AG10803 (cell line): ENCODE data around the gene CHD2.
A peak's percentile ranks its signal among the peaks of the same experiment; 100 is the strongest.
"Not testable (repeated sequence)": the region's sequence is repeated elsewhere in the genome, so short reads cannot be mapped to it uniquely, and the experiment has no call there.

Source experiments
- DNase-seq: peaks from one replicate; pipeline ENCODE4 v3.0.0; 2010; ENCODE audit warnings: low read depth
- H3K4me3 ChIP-seq: 2 replicates; pipeline ENCODE4 v1.5.1; 2011; ENCODE audit warnings: mild to moderate bottlenecking, low read length, control low read depth
- TF ChIP-seq, protein P1 (sequence below): conservative IDR thresholded peaks from 2 replicates; pipeline ENCODE4 v1.5.1; 2011; ENCODE audit warnings: mild to moderate bottlenecking, low read length, control low read depth, inconsistent platforms

Gene CHD2

GRCh38 chr15:93035953-93036810 lies 136.1 kb downstream of the CHD2 start:
- no peak for DNase-seq
- H3K4me3 ChIP-seq = no peak overlapping the region
- TF ChIP-seq, protein P1, sequence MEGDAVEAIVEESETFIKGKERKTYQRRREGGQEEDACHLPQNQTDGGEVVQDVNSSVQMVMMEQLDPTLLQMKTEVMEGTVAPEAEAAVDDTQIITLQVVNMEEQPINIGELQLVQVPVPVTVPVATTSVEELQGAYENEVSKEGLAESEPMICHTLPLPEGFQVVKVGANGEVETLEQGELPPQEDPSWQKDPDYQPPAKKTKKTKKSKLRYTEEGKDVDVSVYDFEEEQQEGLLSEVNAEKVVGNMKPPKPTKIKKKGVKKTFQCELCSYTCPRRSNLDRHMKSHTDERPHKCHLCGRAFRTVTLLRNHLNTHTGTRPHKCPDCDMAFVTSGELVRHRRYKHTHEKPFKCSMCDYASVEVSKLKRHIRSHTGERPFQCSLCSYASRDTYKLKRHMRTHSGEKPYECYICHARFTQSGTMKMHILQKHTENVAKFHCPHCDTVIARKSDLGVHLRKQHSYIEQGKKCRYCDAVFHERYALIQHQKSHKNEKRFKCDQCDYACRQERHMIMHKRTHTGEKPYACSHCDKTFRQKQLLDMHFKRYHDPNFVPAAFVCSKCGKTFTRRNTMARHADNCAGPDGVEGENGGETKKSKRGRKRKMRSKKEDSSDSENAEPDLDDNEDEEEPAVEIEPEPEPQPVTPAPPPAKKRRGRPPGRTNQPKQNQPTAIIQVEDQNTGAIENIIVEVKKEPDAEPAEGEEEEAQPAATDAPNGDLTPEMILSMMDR = peak; percentile 61

DNA sequence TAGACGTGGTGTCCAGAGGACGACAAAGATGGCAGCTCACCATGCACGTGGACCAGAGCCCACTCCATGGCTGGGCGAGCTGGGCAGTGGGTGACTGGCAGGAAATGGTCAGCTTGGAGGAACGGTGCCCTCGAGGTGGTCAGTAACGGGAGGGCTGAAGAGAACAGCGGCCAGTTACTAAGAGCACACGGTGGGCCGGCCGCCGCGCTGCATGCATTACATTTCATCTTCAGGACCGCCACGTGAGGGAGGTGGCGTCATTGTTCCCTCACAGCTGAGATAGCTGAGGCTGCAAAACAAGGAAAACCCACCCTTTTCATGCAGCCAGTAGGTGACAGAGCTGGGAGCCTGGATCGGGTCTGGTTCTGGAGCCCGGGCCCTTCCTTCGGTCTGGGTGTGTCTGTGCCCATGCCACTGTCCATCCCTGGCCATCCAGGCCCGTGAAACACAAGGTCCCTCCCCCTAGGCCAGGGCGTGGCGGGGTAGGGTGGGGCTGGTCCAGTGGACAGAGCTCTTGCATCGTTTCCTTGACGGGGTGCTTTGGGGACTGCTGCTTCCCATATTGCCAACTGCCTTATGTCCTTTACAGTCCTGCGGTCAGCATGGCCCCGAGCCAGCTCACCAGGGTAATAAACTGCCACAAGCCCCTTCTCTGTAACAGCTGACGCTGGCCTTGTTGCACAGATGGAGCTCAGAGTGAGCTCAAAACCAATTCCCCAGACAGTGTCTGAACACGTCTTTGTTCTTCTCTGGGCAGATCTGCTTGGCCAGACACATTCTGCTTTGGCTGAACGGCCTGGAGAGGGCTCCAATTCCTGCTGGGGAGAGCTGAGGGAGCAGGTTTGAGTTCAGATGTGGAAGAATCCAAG lies 137.1 kb downstream of the CHD2 start:
- TF ChIP-seq, protein P1 = peak; percentile 36
- DNase-seq = peak; percentile 52
- H3K4me3 ChIP-seq = no peak overlapping the region

DNA sequence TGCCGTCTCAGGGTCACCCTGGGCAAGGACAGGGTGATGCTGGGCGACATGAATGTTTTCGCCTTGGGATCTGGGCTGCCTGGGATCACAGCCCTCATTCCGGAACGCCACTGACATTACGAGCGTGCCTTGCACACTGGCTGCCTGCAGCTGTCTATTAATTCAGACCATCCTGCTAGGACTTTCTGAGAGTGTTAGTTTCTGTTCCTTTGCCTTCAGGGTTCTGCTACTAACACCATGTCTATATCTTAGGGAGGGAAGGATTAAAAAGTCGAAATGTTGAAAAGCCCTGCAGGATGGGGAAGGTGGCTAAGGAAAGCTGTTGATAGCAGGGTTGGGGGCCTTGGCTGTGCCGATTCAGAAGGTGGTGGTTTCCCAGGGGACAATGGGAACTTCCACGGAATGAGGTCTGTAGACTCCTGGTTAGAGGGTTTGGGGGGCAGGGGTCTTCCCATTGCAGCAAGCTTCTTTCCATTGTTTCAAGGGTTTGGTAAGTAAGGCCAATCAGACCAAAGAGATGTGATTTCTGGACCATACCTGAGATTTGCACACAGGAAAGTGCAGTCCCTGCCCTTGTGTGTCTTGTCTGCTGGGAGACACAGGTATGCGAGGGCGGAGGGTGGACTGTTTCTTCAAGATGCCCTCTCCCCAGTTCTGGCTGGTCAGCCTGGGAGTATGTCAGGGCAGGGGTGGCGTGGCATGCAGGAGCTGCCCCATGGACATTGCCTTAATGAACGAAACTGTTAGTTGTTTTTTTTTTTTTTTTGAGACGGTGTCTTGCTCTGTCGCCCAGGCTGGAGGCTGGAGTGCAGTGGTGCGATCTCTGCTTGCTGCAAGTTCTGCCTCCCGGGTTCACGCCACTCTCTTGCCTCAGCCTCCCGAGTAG lies 137.9 kb downstream of the CHD2 start:
- DNase-seq = no peak
- TF ChIP-seq, protein P1 = no peak
- H3K4me3 ChIP-seq = no peak overlapping the region

DNA sequence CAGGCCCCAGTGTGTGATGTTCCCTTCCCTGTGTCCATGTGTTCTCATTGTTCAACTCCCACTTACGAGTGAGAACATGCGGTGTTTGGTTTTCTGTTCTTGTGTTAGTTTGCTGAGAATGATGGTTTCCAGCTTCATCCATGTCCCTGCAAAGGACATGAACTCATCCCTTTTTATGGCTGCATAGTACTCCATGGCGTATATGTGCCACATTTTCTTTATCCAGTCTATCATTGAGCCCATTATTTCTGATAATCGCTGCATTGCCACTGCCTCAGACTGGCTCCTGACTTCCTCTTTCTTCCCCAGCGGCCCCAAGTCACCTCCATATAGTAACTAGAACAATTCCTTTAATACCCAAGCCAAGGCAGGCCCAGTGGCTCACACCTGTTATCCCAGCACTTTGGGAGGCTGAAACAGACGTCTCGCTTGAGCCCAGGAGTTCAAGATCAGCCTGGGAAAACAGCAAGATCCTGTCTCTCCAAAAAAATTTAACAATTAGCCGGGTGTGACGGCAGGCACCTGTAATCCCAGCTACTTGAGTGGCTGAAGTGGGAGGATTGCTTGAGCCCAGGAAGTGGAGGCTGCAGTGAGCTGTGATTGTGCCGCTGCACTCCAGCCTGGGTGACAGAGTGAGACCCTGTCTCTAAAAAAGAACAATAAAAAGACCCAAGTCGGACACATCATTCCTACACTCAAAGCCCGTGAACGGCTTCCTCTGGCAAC lies 139.6 kb downstream of the CHD2 start:
- not testable (repeated sequence) for H3K4me3 ChIP-seq, DNase-seq

DNA sequence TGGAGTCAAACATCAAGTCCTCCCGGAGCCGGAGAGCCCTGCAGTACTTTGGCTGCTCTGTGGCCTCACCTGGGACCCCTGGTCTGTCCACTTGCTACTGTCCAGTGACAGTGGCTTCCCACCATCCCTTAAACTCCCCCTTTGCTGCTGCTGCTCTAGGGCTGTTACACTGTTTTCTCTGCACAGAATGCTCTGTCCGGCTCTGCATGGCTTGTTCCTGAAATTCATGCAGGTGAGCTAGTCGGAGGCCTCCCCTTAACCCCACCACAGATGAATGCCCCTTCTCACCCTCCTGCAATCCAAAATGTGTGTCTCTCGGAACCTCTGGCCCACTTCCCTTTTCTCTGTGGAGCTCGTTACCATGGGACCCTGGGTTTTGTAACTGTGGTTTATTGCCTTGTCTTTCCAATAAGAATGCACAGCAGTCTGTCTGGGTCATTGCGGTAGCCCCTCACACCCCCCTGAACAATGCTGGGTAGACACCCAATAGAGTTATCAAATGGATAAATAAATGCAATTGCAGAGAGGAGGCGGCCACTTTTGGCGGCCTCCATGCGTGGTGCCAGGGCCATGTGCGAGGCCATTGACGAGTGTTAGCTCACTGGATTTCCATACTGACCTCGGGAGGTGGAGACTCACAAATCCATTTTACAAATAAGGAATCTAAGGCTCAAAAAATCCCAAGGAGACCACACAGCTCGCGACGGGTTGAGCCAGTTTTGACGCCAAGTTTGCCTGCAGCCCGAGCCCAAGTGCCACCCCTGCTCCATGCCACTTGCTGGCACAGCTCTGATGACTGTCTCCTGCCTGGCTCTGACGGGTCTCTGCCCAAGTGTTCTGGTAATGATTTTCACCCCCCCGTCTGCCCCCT lies 140.4 kb downstream of the CHD2 start:
- TF ChIP-seq, protein P1 = no peak
- no peak for DNase-seq
- no peak overlapping the region for H3K4me3 ChIP-seq

DNA sequence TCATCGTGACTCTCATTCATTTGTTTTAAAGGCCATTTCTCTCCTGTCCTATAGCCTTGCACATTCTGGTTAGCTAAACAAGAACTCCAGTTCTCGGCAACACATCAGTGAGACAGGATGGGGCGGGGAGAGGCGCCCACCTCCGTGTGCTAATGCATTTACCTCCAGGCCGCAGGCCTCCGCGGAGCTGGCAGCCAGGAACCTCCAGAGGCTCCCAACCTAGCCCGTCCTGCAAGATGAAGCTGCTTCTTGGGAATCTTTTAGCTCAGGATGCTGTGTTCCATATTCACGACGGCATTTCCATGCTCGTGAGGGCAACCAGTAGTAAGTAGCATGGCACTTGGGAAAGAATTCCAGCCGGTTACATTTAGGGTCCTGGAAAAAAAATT lies 141.0 kb downstream of the CHD2 start:
- no peak for DNase-seq
- no peak overlapping the region for H3K4me3 ChIP-seq
- TF ChIP-seq, protein P1 = no peak
